Measurements from ENCODE around the gene STEAP1.
"Not testable (repeated sequence)": the region's sequence is repeated elsewhere in the genome, so short reads cannot be mapped to it uniquely, and the experiment has no call there.

Gene STEAP1

DNA sequence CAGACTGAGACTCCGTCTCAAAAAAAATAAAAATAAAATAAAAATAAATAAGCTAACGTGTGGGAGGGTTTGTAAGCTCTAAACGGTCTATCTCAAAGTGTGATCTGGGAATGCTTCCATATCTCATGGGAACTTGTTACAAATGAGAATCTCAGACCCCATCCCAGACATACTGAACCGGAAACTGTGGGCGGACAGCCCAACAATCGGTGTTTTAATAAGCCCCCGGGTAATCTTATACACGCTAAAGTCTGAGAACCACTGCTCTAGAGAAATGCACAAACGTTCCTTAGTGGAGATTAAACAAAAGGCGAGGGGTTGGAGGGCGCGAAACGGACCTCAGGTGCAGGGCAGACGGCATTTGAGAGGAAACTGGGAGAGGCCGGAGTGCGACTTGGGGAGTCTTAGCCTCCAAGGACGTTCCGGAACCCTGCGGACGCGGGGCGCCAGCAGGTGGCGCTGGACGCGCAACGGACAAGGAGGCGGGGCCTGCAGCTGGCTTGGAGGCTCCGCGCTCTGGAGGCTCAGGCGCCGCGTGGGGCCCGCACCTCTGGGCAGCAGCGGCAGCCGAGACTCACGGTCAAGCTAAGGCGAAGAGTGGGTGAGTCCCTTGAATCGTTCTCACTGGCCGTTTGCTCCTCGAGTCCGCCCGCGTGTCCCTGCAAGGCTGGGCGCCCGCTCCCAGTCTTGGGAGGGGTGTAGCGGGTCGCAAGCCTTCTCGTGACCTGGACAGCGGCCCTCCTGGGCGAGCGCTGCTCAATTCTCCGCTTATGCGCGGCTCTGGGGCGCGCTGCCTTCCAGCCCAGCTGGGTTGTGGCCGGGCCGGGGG lies at the start of gene STEAP1:
STEAP1 (plus strand) TSS at position 527 of the 829 bp plus-strand sequence. CDS start 5,320 bp downstream, outside the sequence.
- DNase-seq (ENCODE audit: low spot score), result peak; percentile 72

- not testable (repeated sequence) for DNase-seq (ENCODE audit: low spot score)
These were observed 39.3 kb upstream of the STEAP1 start for GRCh38 chr7:90114972-90115371.

- DNase-seq (ENCODE audit: low spot score), result not testable (repeated sequence)
These were observed 35.6 kb upstream of the STEAP1 start for GRCh38 chr7:90118551-90119177.

DNA sequence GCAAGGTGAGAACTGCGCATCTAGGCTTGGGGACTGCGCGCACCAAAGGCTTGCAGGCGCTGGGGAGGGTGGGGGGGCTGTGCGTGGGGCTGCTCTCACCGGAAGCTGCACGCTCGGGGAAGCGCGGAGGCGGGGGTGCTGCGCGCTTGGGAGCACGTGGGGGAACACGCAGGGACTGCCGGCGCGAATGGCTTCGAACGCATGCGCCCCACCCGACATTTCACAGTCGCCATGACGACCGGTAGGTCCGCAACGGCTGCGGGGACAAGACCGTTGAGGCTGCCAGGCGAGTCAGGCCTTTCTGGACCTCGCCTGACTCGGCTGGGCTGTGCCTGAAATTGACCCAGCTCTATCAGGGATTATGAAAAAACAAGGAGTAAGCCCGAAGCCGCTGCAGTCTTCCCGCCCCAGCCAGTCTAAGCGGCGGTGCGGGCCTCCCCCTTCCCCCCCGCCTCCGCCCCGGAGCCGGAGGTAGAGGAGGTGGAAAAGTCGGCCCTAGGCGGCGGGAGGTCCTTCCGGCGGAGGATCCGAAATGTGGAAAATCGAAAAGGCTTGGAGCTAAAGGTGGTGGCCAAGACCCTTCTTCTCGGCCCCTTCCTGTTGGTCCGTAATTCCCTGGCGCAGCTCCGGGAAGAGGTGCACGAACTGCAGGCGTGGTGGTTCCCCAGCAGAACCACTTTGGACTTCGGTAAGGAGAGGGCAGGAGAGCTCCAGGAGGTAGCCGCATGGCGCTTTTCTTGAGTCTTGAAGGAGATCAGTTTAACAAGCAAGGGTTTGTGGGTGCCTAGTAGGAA lies 34.9 kb upstream of the STEAP1 start:
- no peak for DNase-seq (ENCODE audit: low spot score)

- DNase-seq (ENCODE audit: low spot score), result not testable (repeated sequence)
These were observed 34.1 kb upstream of the STEAP1 start for GRCh38 chr7:90120205-90120604.

DNA sequence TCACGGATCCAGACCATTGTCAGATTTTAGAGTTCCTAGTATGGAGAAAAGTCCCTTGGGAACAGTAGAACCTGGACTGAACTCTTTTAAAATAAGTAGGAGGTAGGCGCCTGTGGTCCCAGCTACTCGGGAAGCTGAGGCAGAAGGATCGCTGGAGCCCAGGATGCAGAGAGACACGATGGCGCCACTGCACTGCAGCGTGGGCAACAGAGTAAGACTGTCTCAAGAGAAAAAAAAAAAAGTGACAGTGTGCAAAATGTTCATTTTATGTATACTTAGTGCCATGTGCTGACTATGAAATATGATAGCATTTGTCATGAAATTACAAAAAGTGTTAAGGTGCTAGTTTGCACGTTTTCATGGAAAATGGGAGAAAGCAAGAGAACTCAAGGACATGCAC lies 22.5 kb upstream of the STEAP1 start:
- not testable (repeated sequence) for DNase-seq (ENCODE audit: low spot score)

GRCh38 chr7:90147079-90147960 lies 6.9 kb upstream of the STEAP1 start:
- not testable (repeated sequence) for DNase-seq (ENCODE audit: low spot score)

- DNase-seq (ENCODE audit: low spot score), result not testable (repeated sequence)
These were observed 4.8 kb upstream of the STEAP1 start for GRCh38 chr7:90149428-90149827.

DNA sequence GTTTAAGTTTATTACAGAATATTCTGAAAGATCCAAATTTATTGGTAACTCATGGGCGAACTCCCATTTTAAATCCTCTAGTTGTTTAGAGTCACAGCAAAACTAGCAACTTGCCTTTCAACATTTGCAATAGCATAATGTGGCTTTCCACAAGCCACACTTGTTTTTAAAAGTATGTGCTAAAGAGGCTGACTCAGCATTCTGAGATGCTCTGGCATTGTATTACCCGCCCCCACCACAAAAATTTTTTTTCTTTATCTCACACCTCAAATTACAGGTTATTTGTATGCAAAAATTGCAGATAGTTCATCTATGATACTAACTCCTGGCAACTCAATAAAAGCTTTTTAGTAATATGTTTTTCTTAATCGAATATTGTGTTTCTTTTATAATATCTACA lies 2.4 kb upstream of the STEAP1 start:
- not testable (repeated sequence) for DNase-seq (ENCODE audit: low spot score)

GRCh38 chr7:90152642-90153253 lies 1.5 kb upstream of the STEAP1 start:
- peak; percentile 6 for DNase-seq (ENCODE audit: low spot score)

GRCh38 chr7:90155206-90155605 lies 937 bp downstream of the STEAP1 start:
- DNase-seq (ENCODE audit: low spot score), result no peak

DNA sequence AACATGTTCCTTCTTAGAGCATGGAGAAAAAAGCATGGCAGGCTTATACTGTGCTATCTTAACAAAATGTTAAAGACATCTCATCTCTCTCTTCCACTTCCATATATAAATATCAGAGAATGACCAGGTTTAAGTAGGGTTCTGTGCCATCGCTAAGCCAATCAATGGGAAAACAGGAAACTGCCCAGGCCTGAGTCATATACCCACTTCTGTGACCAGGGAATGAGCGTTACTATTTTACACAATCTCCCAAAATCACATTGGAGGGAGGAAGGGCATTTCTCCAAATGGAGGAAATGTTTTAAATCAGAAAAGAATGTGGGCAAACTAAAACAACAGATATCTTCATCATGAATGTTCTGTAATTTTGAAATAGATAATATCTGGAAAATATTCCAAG lies 3.1 kb downstream of the STEAP1 start:
- not testable (repeated sequence) for DNase-seq (ENCODE audit: low spot score)

- not testable (repeated sequence) for DNase-seq (ENCODE audit: low spot score)
These were observed 3.6 kb downstream of the STEAP1 start for GRCh38 chr7:90157761-90158350.

DNA sequence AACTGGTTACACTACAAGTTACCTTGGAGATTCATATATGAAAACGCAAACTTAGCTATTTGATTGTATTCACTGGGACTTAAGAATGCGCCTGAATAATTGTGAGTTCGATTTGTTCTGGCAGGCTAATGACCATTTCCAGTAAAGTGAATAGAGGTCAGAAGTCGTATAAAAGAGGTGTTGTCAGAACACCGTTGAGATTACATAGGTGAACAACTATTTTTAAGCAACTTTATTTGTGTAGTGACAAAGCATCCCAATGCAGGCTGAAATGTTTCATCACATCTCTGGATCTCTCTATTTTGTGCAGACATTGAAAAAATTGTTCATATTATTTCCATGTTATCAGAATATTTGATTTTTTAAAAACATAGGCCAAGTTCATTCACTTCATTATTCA lies 9.3 kb downstream of the STEAP1 start:
- no peak for DNase-seq (ENCODE audit: low spot score)

DNA sequence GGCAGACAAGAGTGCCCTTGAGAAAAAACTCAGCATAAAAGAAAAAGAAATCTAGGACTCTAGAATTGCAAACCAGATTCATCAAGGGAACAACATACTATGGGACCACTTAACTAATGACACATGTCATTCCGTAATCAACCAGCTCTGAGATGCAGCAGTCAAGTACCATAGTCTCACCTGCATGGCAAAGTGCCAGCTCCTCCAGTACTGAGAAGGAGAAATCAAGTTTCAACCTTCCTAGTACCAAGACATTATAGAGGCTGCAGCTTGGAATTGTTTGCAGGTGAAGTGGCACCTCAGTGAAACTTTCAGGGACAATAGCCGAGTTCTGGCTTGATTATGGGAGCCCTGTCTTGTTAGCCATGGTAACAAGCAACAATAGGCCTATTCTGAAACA lies 11.5 kb downstream of the STEAP1 start:
- no peak for DNase-seq (ENCODE audit: low spot score)

DNA sequence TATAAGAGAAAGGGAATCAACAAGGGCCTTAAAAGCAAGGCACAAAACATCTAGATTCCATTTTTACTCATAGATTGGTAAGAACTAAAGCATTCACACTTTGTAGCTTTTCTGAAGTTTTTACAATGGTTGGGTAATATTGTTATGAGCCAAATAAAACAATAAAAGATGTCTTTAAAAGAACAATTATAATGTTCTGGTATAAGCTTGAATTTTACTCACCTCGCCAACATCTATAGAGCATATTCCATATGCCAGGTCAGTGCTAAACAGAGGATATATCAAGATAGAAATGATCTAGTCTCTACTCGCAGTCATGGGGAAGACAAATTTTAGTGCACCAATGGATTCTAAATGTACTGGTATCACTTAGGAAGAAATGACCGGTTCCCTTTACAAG lies 11.9 kb downstream of the STEAP1 start:
- DNase-seq (ENCODE audit: low spot score), result no peak

DNA sequence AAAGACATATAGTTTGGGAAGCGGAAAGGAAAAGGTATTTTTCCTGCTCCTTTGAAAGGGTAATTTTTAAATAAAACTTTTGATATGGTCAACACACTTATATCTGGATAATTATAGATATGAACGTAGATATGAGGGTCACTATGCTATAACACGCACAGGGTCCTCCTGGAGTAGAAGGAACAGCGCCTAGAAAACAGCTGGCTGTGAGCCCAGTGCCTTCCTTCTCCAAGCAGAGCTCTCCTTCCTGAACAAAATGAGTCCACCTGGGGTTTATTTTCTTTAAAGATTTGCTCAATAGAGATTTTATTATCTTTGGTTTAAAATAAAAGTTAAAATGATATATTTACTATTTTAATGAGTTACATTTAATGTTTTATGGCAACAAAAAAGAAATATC lies 13.1 kb downstream of the STEAP1 start:
- no peak for DNase-seq (ENCODE audit: low spot score)

DNA sequence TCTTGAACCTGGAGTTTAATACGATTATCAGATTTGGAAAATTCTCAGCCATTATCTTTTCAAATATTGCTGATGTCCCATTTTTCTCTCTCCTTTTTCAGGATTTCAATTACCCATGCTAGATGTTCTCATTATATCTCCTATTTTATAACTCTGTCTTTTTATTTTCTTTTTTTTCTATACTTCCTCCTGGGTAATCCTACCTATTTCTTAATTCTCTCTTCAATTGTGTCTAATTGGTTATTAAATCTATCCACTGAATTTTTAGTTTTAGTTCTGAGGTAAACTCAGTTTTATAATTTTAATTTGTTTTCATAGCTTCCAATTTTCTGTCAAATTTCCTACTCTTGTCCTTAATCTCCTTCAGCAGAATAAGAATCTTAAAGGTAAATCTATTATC lies 15.6 kb downstream of the STEAP1 start:
- no peak for DNase-seq (ENCODE audit: low spot score)

GRCh38 chr7:90172121-90172520 lies 17.9 kb downstream of the STEAP1 start:
- DNase-seq (ENCODE audit: low spot score), result no peak

- no peak for DNase-seq (ENCODE audit: low spot score)
These were observed 18.4 kb downstream of the STEAP1 start for GRCh38 chr7:90172624-90173023.
